ENCODE results near the gene EDA2R.

EDA2R gene

DNA sequence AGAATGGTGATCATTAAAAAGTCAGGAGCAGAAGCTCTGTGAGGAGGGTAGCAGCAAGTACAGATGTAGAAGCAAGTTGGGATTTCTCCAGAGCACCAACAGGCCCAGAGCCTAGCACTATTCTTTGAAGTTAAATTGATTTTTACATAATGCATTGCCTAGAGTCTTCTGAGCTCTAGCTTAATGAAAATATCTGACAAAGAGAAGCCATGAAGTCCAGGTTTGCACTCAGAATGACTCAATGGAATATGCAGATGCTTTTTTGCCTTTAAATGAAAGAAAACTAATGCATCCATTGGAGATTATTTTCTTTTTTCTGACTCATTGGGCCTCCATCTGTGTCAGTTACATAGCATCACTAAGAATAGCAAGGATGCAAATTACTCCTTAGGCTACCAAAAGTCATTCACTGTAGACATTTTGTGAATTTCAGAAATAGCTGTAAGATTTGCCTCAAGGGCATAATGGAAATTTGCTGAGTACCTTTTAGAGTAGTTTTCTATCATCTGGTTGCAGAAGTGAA is 91.0 kb downstream of the EDA2R start:
- DNase-seq (ENCODE audit: extremely low spot score, insufficient read length, low read depth): no peak
- FAIRE-seq: no peak
